D721Med (cell line): ENCODE results near the gene SORCS2.

Experiments
- DNase-seq: peaks from one replicate; pipeline ENCODE4 v3.0.0; 2011; ENCODE audit warnings: low spot score; ENCODE audit not compliant: insufficient read length
- FAIRE-seq: peaks from 2 replicates; lab custom pipeline; 2011; peaks lifted over from hg19 to GRCh38; lab: Jason Lieb, UNC
- CTCF ChIP-seq: IDR thresholded peaks from 2 replicates; pipeline ENCODE4 v1.5.1; 2012; ENCODE audit warnings: mild to moderate bottlenecking, control low read depth; ENCODE audit not compliant: insufficient read depth; ENCODE audit errors: missing control alignments

Gene SORCS2

DNA sequence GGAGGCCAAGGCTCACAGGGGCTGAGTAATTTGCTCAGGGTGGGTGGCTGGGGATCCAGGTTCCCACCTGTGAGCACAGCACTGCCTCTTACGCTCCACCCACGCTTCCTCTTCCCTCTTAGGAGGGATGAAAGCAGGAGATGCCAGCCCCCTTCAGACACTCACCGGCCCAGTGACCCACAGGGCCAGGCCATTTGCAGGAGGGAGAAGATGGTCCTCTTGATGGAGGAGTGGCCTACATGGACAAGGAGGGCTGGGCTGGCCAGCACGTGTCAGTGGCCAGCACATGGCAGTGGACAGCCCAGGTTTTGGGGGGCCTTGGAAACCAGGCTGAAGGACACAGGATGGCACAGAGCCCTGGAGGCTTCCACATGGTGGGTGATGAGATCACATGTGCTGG lies 350.4 kb downstream of the SORCS2 start:
- no peak for DNase-seq
- TF ChIP-seq CTCF, result no peak
- no peak for FAIRE-seq

- TF ChIP-seq CTCF, result no peak
- no peak for DNase-seq
- no peak for FAIRE-seq
These were observed 353.9 kb downstream of the SORCS2 start for GRCh38 chr4:7546152-7546808.

DNA sequence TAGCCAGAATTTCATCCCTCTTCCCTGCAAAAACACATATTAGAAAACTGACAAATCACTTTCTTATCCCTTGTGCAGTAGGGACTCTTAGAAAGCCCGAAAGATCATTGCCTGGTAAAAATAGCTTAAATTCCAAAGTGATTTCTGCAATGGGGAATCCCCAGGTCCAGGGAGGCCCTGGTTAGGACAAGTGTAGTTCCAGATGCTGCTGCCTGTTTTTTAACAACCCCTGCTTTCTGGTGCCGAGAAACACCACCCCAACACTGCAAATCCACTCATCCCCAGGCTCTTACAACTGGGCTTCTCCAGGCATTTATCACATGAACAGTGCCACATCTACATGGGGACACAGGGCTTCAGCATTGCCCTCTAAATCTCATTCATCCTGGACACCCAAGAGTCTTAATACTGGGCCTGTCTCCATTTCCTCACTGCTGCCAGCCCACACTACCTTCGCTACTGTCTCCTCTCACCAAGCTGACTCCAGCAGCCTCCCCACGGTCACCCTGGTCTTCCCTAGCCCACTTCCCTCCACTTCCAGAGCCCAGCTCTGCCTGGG lies 354.6 kb downstream of the SORCS2 start:
- FAIRE-seq (no peak), DNase-seq (no peak)
- TF ChIP-seq CTCF, result no peak

DNA sequence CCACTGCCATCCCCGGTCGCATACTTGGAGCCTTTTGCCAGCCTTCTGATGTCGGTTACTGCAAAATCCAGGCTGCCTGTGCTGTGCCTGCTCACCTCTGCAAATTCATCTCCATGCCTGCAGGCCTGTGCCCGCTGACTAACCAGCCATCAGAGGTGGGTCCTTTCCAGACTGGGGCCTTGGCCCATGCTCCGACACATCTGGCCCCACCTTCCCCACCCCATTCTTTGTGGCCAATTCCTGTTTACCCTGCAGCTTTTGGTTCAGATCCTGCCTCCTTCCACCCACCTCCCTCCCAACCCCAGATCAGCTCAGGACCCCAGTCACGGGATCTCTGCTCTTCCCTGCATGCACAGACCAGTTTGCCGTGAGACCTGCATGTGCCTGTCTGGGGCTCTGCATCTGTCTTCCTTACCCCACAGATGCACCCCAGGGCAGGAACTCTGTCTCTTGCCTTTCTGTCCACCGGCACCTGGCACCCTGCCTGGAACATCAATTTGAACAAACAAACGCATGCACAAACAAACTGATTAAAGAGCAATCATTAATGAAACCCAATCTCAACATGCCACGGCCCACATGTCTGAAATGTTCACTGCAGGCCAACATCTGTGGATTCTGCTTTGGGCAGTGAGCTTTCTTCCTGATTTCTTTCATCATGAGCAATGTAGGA lies 355.2 kb downstream of the SORCS2 start:
- no peak for FAIRE-seq
- no peak for TF ChIP-seq CTCF

DNA sequence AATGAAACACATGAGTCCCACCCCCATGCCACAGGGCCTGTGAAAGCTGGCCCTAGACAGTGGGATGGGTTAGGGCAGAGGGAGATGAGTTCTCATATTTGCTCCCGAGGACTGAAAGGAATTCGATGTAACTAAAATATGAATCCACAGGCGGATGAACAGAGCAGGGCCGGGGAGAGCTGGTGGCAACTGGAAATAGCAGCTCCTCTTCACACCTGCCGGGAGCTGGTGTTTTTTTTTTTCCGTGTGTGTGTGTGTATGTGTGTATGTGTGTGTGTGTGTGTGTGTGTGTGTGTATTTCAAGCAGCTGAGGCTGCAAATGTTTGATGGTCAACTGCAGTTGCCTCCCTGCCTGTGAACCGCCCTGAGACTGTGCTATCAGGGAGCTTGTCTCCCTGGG lies 357.5 kb downstream of the SORCS2 start:
- no peak for DNase-seq
- no peak for FAIRE-seq
- TF ChIP-seq CTCF, result no peak

More for the DNA sequence above, 355.2 kb downstream of the SORCS2 start:
- no peak for DNase-seq

GRCh38 chr4:7552466-7552865 lies 360.1 kb downstream of the SORCS2 start:
- DNase-seq (no peak), FAIRE-seq (no peak)
- TF ChIP-seq CTCF, result no peak

GRCh38 chr4:7553280-7553679 lies 360.9 kb downstream of the SORCS2 start:
- FAIRE-seq (no peak), DNase-seq (no peak)
- TF ChIP-seq CTCF, result no peak
